ENCODE results near the gene BEAN1. TPM values are rescaled to one million over a fixed set of nuclear protein-coding genes. Genes with fewer than 3 reads are reported as not detected.

The BEAN1 gene
- total RNA-seq, 1 experiment from 2014 or later: 1.1 TPM

- no TSS peak for BruUV-seq (replicated peaks)
- H3K4me3 Mint-ChIP-seq (ENCODE audit: unreplicated experiment): no peak overlapping the region
- no peak for TF ChIP-seq CTCF (IDR thresholded peaks at IDR 0.05; ENCODE audit: unreplicated experiment)
- intact Hi-C loops (cut with micrococcal nuclease): no loop called here
- DNase-seq (ENCODE audit: unreplicated experiment): no peak
- ChIA-PET POLR2A (interaction anchor here (1.2 kb wide), 2 partner anchors 13 to 47 kb away, joined by 3 read pairs; no protein-coding TSS in a partner anchor), CTCF (interaction anchor here (0.6 to 2.4 kb wide), 8 partner anchors 9 to 520 kb away, joined by 3 to 10 read pairs (median 3); no protein-coding TSS in a partner anchor)
- no peak overlapping the region for H3K27ac Mint-ChIP-seq (ENCODE audit: low read depth, unreplicated experiment)
- no peaks in the 10 kb centered on the region for H3K9me3 Mint-ChIP-seq (ENCODE audit: unreplicated experiment)
- no peaks in the 10 kb centered on the region for H3K36me3 Mint-ChIP-seq (ENCODE audit: insufficient read depth, unreplicated experiment)
- peaks cover 7% of the 10 kb centered on the region for H3K27me3 Mint-ChIP-seq (ENCODE audit: insufficient read depth, unreplicated experiment)
- no peaks in the 10 kb centered on the region for H3K4me1 Mint-ChIP-seq (ENCODE audit: insufficient read depth, unreplicated experiment)
Observed at GRCh38 chr16:66455970-66456369, 28.9 kb downstream of the BEAN1 start.

DNA sequence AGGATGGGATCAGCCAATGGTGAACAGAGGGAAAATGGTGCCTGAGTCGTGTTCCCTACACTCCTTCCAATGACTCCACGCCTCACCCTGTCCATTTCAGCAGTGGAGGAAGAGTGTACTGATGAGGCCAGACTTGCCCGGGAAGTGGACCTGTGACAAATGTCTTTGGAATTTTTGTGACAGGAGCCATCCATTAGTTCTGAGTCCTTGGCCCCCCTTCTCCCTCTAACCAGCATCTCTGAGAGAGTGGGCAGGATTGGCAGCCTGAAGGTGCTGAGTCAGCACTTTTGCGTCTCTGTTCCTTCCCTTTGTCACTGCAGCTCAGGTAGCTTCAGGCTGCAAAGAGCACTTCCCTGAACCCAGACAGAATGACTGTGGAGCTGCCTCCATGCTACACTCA, 30.8 kb downstream of the BEAN1 start:
- ChIA-PET POLR2A (no interaction called here), CTCF (interaction anchor here (0.7 kb wide), 1 partner anchor 21 kb away, joined by 3 read pairs; no protein-coding TSS in a partner anchor)
- H3K36me3 Mint-ChIP-seq (ENCODE audit: insufficient read depth, unreplicated experiment): no peaks in the 10 kb centered on the region
- H3K27ac Mint-ChIP-seq (ENCODE audit: low read depth, unreplicated experiment): no peak overlapping the region
- intact Hi-C loops (cut with micrococcal nuclease): no loop called here
- no peak for TF ChIP-seq CTCF (IDR thresholded peaks at IDR 0.05; ENCODE audit: unreplicated experiment)
- no peaks in the 10 kb centered on the region for H3K9me3 Mint-ChIP-seq (ENCODE audit: unreplicated experiment)
- no peak overlapping the region for H3K4me3 Mint-ChIP-seq (ENCODE audit: unreplicated experiment)
- no peak for DNase-seq (ENCODE audit: unreplicated experiment)
- H3K4me1 Mint-ChIP-seq (ENCODE audit: insufficient read depth, unreplicated experiment): no peaks in the 10 kb centered on the region
- H3K27me3 Mint-ChIP-seq (ENCODE audit: insufficient read depth, unreplicated experiment): peaks cover 20% of the 10 kb centered on the region
- BruUV-seq (replicated peaks): no TSS peak

GRCh38 chr16:66458292-66458691, 31.2 kb downstream of the BEAN1 start:
- BruUV-seq (replicated peaks): no TSS peak
- Mint-ChIP-seq H3K27ac (ENCODE audit: low read depth, unreplicated experiment) (no peak overlapping the region), H3K4me3 (ENCODE audit: unreplicated experiment) (no peak overlapping the region), H3K36me3 (ENCODE audit: insufficient read depth, unreplicated experiment) (no peaks in the 10 kb centered on the region), H3K9me3 (ENCODE audit: unreplicated experiment) (no peaks in the 10 kb centered on the region), H3K27me3 (ENCODE audit: insufficient read depth, unreplicated experiment) (peaks cover 20% of the 10 kb centered on the region), H3K4me1 (ENCODE audit: insufficient read depth, unreplicated experiment) (no peaks in the 10 kb centered on the region)
- ChIA-PET POLR2A (no interaction called here), CTCF (interaction anchor here (0.7 kb wide), 1 partner anchor 21 kb away, joined by 3 read pairs; no protein-coding TSS in a partner anchor)
- no peak for DNase-seq (ENCODE audit: unreplicated experiment)
- no peak for TF ChIP-seq CTCF (IDR thresholded peaks at IDR 0.05; ENCODE audit: unreplicated experiment)
- intact Hi-C loops (cut with micrococcal nuclease): no loop called here

DNA sequence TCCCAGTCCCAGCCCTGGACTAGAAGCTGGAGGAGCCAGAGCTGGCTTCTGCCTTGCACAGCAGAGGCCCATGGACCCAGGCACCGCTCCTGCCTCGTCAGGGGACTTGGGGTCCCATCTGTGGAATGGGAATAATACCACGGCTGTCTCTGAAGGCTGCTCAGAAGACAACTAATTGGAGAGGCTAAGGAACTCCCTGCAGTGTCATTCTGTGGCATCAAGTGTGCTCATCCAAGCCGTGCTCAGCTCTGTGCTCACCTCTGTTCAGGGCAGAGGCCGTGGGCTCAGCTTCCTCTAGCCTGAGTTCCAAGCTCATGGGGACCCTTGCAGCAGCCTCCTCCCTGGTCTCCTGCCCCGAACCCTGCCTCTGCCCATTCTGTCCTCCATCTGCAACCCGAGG, 31.8 kb downstream of the BEAN1 start:
- no peak for DNase-seq (ENCODE audit: unreplicated experiment)
- ChIA-PET POLR2A (interaction anchor here (0.6 kb wide), 1 partner anchor 11 kb away, joined by 3 read pairs; no protein-coding TSS in a partner anchor), CTCF (interaction anchor here (0.7 kb wide), 1 partner anchor 72 kb away, joined by 3 read pairs; no protein-coding TSS in a partner anchor)
- no peak overlapping the region for H3K4me3 Mint-ChIP-seq (ENCODE audit: unreplicated experiment)
- intact Hi-C loops (cut with micrococcal nuclease): no loop called here
- H3K27ac Mint-ChIP-seq (ENCODE audit: low read depth, unreplicated experiment): no peak overlapping the region
- peaks cover 20% of the 10 kb centered on the region for H3K27me3 Mint-ChIP-seq (ENCODE audit: insufficient read depth, unreplicated experiment)
- no peaks in the 10 kb centered on the region for H3K9me3 Mint-ChIP-seq (ENCODE audit: unreplicated experiment)
- H3K36me3 Mint-ChIP-seq (ENCODE audit: insufficient read depth, unreplicated experiment): no peaks in the 10 kb centered on the region
- H3K4me1 Mint-ChIP-seq (ENCODE audit: insufficient read depth, unreplicated experiment): no peaks in the 10 kb centered on the region
- TF ChIP-seq CTCF (IDR thresholded peaks at IDR 0.05; ENCODE audit: unreplicated experiment): no peak
- no TSS peak for BruUV-seq (replicated peaks)
